Measurements from ENCODE around the gene ZNF354B.

ZNF354B gene

DNA sequence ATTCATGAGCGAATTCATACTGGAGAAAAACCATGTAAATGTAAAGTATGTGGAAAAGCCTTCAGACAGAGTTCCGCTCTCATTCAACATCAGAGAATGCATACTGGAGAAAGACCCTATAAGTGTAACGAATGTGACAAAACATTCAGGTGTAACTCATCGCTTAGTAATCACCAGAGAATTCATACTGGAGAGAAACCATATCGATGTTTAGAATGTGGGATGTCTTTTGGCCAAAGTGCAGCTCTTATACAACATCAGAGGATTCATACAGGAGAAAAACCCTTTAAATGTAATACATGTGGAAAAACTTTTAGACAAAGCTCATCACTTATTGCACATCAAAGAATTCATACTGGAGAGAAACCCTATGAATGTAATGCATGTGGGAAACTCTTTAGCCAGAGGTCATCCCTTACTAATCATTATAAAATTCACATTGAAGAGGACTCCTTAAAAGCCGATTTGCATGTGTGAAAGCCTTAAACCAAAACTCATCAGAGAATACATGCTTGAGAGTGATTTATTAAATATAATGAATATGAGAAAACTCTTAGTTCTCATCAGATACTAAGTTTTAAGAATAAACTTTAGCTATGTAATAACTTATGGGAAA, 24.2 kb downstream of the ZNF354B start:
- no peak for DNase-seq

DNA sequence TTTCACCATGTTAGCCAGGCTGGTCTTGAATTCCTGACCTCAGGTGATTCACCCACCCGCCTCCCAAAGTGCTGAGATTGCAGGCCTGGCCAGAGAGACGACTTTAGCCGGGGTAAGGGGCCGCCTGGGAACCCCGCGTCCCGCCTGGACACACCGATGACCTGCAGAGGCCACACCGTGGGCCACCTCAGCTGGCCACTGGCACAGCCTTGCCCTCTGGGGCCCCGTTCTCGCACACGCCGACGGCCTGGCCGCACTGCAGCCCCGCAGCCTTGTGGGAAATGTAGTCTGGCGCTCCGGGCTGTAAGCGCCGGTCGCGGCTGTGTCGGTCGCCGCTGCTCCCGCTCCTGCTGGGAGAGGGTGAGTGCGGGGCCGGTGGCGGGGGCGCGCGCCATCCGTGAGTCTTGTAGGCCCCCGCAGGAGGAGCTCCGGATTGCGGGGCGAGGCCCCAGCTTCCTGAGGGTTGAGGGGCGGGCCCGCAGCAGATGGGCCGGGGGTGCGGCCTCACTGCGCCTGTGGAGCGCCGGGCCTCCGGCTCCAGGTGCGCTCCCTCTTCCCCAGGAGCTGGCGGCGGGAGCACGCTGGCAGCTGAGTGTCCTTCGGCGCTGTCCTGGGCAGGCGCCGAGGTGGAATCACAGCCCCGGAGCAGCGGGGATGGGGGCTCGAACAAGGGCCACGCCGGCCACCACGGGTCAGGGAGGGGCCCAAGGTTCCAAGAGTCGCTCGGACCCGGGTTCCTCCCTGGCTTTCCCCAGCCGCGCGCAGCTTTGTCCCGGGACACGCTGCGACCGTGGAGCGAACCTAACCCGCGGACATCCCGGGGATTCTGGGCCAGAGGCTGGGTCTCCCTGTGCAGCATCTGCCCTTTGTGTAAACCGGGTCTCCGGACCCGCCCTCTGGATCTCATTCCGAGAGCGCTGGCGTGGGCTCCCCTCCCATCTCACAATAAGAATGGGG, 36.1 kb downstream of the ZNF354B start, which contains the start of gene ZFP2:
TSS of gene ZFP2 (plus strand) at position 299 of the 957 bp plus-strand sequence. CDS start 35,401 bp downstream, outside the sequence.
- peak; percentile 50 for DNase-seq

DNA sequence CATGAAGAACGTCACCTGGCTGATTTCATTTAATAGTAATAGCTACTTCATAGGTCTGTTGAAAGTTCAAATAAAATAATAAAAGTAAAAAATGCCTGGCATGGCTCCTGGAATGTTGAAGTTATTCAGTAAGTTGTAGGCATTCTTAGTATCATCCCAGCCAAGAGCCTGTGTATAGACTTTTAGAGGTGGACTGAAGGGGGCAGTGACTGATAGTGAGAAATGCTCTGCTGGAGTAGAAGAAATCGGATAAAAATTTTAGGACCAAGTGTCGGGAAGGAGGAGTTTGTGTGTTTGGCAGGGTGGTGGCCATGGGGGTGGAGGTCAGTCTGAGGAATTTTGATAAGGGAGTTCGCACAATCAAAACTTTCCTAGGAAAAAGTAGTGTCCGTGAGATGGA, 39.5 kb downstream of the ZNF354B start:
- DNase-seq = no peak

DNA sequence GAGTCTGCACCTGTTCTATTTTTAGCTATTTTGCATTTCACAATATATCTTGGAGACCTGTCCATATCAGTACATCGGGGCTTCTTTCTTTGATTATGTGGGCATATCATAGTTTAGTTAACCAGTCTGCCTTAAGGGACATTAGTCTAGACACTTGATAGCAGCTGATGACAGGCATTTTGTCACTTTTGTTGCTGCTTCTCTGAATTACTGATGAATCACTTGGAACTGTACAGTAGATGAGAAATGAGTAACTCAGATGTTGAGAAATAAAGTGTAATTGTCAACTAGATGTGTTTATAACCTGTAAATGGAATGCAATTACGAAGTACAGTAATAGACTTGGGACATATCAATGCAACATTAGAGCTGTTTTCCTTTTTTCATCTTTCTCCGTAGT, 43.1 kb downstream of the ZNF354B start:
- DNase-seq = no peak

DNA sequence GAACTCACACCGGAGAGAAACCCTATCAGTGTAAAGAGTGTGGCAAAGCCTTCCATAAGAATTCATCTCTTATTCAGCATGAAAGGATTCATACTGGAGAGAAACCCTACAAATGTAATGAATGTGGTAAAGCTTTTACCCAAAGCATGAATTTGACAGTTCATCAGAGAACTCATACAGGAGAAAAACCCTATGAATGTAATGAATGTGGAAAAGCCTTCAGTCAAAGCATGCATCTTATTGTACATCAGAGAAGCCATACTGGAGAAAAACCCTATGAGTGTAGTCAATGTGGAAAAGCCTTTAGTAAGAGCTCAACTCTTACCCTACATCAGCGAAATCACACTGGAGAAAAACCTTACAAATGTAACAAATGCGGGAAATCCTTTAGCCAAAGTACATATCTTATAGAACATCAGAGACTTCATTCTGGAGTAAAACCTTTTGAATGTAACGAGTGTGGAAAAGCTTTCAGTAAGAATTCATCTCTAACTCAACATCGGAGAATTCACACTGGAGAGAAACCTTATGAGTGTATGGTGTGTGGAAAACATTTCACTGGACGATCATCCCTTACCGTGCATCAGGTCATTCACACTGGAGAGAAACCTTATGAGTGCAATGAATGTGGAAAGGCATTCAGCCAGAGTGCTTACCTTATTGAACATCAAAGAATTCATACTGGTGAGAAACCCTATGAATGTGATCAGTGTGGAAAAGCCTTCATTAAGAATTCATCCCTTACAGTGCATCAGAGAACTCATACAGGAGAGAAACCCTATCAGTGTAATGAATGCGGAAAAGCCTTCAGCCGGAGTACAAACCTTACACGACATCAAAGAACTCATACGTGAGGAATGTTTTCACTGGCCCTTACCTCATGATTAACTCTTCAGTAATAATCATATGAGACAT, 72.3 kb downstream of the ZNF354B start:
- no peak for DNase-seq

Measured in EL (cell line).